GM23338 (cell line): ENCODE results near the gene RFX7. TPM values are rescaled to one million over a fixed set of nuclear protein-coding genes. Genes with fewer than 3 reads are reported as not detected.

Experiments
- ATAC-seq: fragments of 200-7000 bp; cut with Tn5 transposase; 3 replicates; pipeline ENCODE4 v1.9.1; 2020
- DNase-seq: peaks from one replicate; pipeline ENCODE4 v3.0.0-alpha.2; 2015; ENCODE audit warnings: low spot score
- H2AFZ ChIP-seq: fragments of 200-600 bp; sonication (generic); 2 replicates; pipeline ENCODE4 v1.8.0; 2016; ENCODE audit warnings: antibody characterized with exemption, mild to moderate bottlenecking, moderate library complexity
- H3F3A ChIP-seq: fragments of 200-600 bp; sonication (generic); replicated peaks from 2 replicates; pipeline ENCODE4 v1.8.0; 2017; ENCODE audit warnings: antibody characterized with exemption, mixed run types, low read depth
- H3K27ac ChIP-seq: fragments of 200-600 bp; sonication (generic); 2 replicates; pipeline ENCODE4 v1.6.1; 2016; ENCODE audit warnings: low read depth
- H3K27me3 ChIP-seq: fragments of 200-600 bp; sonication (generic); 2 replicates; pipeline ENCODE4 v1.8.0; 2016; ENCODE audit warnings: mild to moderate bottlenecking, mixed run types, moderate library complexity; ENCODE audit not compliant: insufficient read depth
- H3K36me3 ChIP-seq: fragments of 200-600 bp; sonication (generic); 2 replicates; pipeline ENCODE4 v1.8.0; 2016; ENCODE audit warnings: mild to moderate bottlenecking; ENCODE audit not compliant: insufficient read depth
- H3K4me1 ChIP-seq: fragments of 200-600 bp; sonication (generic); 2 replicates; pipeline ENCODE4 v1.8.0; 2016; ENCODE audit warnings: mild to moderate bottlenecking, moderate library complexity; ENCODE audit not compliant: insufficient read depth
- H3K4me2 ChIP-seq: fragments of 200-600 bp; sonication (generic); 2 replicates; pipeline ENCODE4 v1.7.1; 2017; ENCODE audit warnings: mixed run types
- H3K4me3 ChIP-seq: fragments of 200-600 bp; sonication (generic); 2 replicates; pipeline ENCODE4 v1.6.1; 2016; ENCODE audit warnings: mixed run types
- H3K79me2 ChIP-seq: fragments of 200-600 bp; sonication (generic); replicated peaks from 2 replicates; pipeline ENCODE4 v1.8.0; 2017; ENCODE audit warnings: mild to moderate bottlenecking; ENCODE audit not compliant: insufficient read depth
- H3K9me2 ChIP-seq: fragments of 200-600 bp; sonication (generic); 2 replicates; pipeline ENCODE4 v1.8.0; 2017; ENCODE audit not compliant: insufficient read depth
- H4K20me1 ChIP-seq: fragments of 200-600 bp; sonication (generic); replicated peaks from 2 replicates; pipeline ENCODE4 v1.8.0; 2017; ENCODE audit warnings: mild to moderate bottlenecking; ENCODE audit not compliant: insufficient read depth
- H3K27ac Mint-ChIP-seq: 2 replicates; pipeline ENCODE4 v1.8.0; 2020; ENCODE audit warnings: inconsistent platforms, mild to moderate bottlenecking, moderate library complexity, mixed read lengths
- H3K27me3 Mint-ChIP-seq: 3 replicates; pipeline ENCODE4 v1.8.0; 2022; ENCODE audit warnings: low read depth, mild to moderate bottlenecking, moderate library complexity, mixed read lengths, inconsistent platforms; ENCODE audit not compliant: insufficient read depth, poor library complexity
- H3K36me3 Mint-ChIP-seq: 3 replicates; pipeline ENCODE4 v1.8.0; 2021; ENCODE audit warnings: low read depth, mild to moderate bottlenecking, inconsistent platforms, moderate library complexity, mixed read lengths
- H3K4me1 Mint-ChIP-seq: 3 replicates; pipeline ENCODE4 v1.8.0; 2020; ENCODE audit warnings: mild to moderate bottlenecking, inconsistent platforms, mixed read lengths
- H3K4me3 Mint-ChIP-seq: 3 replicates; pipeline ENCODE4 v1.8.0; 2021; ENCODE audit warnings: moderate library complexity, mild to moderate bottlenecking, inconsistent platforms, mixed read lengths
- H3K9me3 Mint-ChIP-seq: 3 replicates; pipeline ENCODE4 v1.8.0; 2020; ENCODE audit warnings: moderate library complexity, mild to moderate bottlenecking, inconsistent platforms, mixed read lengths
- CREB1 ChIP-seq: fragments of 250-450 bp; sonication (Bioruptor Pico); IDR thresholded peaks from 2 replicates; pipeline ENCODE4 v1.5.0; 2020; ENCODE audit warnings: low read depth, mild to moderate bottlenecking, moderate library complexity
- EZH2 ChIP-seq: fragments of 200-600 bp; sonication (generic); IDR thresholded peaks from one replicate; pipeline ENCODE4 v1.8.0; 2017; ENCODE audit warnings: antibody characterized with exemption, mild to moderate bottlenecking, low read depth; ENCODE audit not compliant: unreplicated experiment
- EZH2phosphoT487 ChIP-seq: fragments of 200-600 bp; sonication (generic); IDR thresholded peaks from one replicate; pipeline ENCODE4 v1.8.1; 2018; ENCODE audit warnings: antibody characterized with exemption; ENCODE audit not compliant: unreplicated experiment
- JUNB ChIP-seq: IDR thresholded peaks from one replicate; pipeline ENCODE4 v1.6.1; 2016; ENCODE audit warnings: antibody characterized with exemption; ENCODE audit not compliant: unreplicated experiment
- NANOG ChIP-seq: IDR thresholded peaks from 2 replicates; pipeline ENCODE4 v1.6.1; 2016; ENCODE audit warnings: antibody characterized with exemption, borderline replicate concordance
- POLR2AphosphoS5 ChIP-seq: IDR thresholded peaks from 2 replicates; pipeline ENCODE4 v1.6.1; 2016; ENCODE audit warnings: antibody characterized with exemption, low read depth
- REST ChIP-seq: IDR thresholded peaks from one replicate; pipeline ENCODE4 v1.6.1; 2018; ENCODE audit warnings: antibody characterized with exemption; ENCODE audit not compliant: unreplicated experiment
- STAT1 ChIP-seq: IDR thresholded peaks from one replicate; pipeline ENCODE4 v1.6.1; 2016; ENCODE audit warnings: antibody characterized with exemption; ENCODE audit not compliant: unreplicated experiment
- ZNF114 ChIP-seq: fragments of 250-450 bp; sonication (Bioruptor Pico); IDR thresholded peaks from 2 replicates; pipeline ENCODE4 v1.5.0; 2020; ENCODE audit warnings: mild to moderate bottlenecking, moderate library complexity
- ZNF331 ChIP-seq: fragments of 250-450 bp; sonication (Bioruptor Pico); IDR thresholded peaks from 2 replicates; pipeline ENCODE4 v1.5.0; 2020; ENCODE audit warnings: low read depth, mild to moderate bottlenecking, moderate library complexity
- polyA plus RNA-seq: library from polyadenylated mRNA; unstranded; fragments of >200 nt; fragmentation: Nextera tagmentation; extraction: Ambion mirVana; gene quantifications from 2 replicates; pipeline ENCODE4 v1.2.1, GENCODE V29; 2016
- total RNA-seq: library from RNA; depleted of rRNA; stranded (reverse); fragments of >200 nt; shearing (Covaris generic); gene quantifications from 2 replicates; pipeline ENCODE4 v1.2.3, GENCODE V29; 2014
- TF ChIP-seq, protein P1 (sequence below): fragments of 250-450 bp; sonication (Bioruptor Pico); IDR thresholded peaks from 2 replicates; pipeline ENCODE4 v1.5.0; 2020; ENCODE audit warnings: mild to moderate bottlenecking, moderate library complexity
- TF ChIP-seq, protein P2 (sequence below): IDR thresholded peaks from 2 replicates; pipeline ENCODE4 v1.6.1; 2016; ENCODE audit warnings: antibody characterized with exemption
- TF ChIP-seq, protein P3 (sequence below), 2 experiments: fragments of 200-600 bp in 1 of 2; sonication (generic) in 1 of 2; conservative IDR thresholded peaks; 2 replicates each; pipeline versions ENCODE4 v1.5.1 to v1.6.1; 2016 to 2017; ENCODE audit warnings: antibody characterized with exemption in 2 of 2, low read depth in 2 of 2, mild to moderate bottlenecking in 2 of 2, moderate library complexity in 1 of 2

The RFX7 gene
- total and polyA plus RNA-seq, 2 experiments from 2014 or later = 17.6 to 33.6 TPM

- Histone ChIP-seq H3K27me3 (no peaks in the 10 kb centered on the region), H3K4me2 (no peak overlapping the region), H2AFZ (no peak overlapping the region), H3K4me3 (no peak overlapping the region), H3K9me2 (no peaks in the 10 kb centered on the region), H3F3A (no peaks in the 10 kb centered on the region), H4K20me1 (peaks cover 17% of the 10 kb centered on the region), H3K79me2 (peaks cover 100% of the 10 kb centered on the region), H3K27ac (no peak overlapping the region), H3K4me1 (peaks cover 32% of the 10 kb centered on the region), H3K36me3 (no peaks in the 10 kb centered on the region)
- Mint-ChIP-seq H3K27ac (no peak overlapping the region), H3K4me3 (no peak overlapping the region), H3K9me3 (no peaks in the 10 kb centered on the region; the same call in 2 of the 3 replicates), H3K4me1 (peaks cover 42% of the 10 kb centered on the region), H3K27me3 (no peaks in the 10 kb centered on the region), H3K36me3 (peaks cover 21% of the 10 kb centered on the region)
- no peak for DNase-seq
- TF ChIP-seq ZNF114 (CRISPR knock-in tag) (no peak), EZH2 (no peak), REST (no peak), JUNB (no peak), POLR2AphosphoS5 (no peak), STAT1 (no peak), CREB1 (CRISPR knock-in tag) (no peak), EZH2phosphoT487 (no peak), ZNF331 (CRISPR knock-in tag) (no peak), NANOG (no peak)
- TF ChIP-seq, protein P1, sequence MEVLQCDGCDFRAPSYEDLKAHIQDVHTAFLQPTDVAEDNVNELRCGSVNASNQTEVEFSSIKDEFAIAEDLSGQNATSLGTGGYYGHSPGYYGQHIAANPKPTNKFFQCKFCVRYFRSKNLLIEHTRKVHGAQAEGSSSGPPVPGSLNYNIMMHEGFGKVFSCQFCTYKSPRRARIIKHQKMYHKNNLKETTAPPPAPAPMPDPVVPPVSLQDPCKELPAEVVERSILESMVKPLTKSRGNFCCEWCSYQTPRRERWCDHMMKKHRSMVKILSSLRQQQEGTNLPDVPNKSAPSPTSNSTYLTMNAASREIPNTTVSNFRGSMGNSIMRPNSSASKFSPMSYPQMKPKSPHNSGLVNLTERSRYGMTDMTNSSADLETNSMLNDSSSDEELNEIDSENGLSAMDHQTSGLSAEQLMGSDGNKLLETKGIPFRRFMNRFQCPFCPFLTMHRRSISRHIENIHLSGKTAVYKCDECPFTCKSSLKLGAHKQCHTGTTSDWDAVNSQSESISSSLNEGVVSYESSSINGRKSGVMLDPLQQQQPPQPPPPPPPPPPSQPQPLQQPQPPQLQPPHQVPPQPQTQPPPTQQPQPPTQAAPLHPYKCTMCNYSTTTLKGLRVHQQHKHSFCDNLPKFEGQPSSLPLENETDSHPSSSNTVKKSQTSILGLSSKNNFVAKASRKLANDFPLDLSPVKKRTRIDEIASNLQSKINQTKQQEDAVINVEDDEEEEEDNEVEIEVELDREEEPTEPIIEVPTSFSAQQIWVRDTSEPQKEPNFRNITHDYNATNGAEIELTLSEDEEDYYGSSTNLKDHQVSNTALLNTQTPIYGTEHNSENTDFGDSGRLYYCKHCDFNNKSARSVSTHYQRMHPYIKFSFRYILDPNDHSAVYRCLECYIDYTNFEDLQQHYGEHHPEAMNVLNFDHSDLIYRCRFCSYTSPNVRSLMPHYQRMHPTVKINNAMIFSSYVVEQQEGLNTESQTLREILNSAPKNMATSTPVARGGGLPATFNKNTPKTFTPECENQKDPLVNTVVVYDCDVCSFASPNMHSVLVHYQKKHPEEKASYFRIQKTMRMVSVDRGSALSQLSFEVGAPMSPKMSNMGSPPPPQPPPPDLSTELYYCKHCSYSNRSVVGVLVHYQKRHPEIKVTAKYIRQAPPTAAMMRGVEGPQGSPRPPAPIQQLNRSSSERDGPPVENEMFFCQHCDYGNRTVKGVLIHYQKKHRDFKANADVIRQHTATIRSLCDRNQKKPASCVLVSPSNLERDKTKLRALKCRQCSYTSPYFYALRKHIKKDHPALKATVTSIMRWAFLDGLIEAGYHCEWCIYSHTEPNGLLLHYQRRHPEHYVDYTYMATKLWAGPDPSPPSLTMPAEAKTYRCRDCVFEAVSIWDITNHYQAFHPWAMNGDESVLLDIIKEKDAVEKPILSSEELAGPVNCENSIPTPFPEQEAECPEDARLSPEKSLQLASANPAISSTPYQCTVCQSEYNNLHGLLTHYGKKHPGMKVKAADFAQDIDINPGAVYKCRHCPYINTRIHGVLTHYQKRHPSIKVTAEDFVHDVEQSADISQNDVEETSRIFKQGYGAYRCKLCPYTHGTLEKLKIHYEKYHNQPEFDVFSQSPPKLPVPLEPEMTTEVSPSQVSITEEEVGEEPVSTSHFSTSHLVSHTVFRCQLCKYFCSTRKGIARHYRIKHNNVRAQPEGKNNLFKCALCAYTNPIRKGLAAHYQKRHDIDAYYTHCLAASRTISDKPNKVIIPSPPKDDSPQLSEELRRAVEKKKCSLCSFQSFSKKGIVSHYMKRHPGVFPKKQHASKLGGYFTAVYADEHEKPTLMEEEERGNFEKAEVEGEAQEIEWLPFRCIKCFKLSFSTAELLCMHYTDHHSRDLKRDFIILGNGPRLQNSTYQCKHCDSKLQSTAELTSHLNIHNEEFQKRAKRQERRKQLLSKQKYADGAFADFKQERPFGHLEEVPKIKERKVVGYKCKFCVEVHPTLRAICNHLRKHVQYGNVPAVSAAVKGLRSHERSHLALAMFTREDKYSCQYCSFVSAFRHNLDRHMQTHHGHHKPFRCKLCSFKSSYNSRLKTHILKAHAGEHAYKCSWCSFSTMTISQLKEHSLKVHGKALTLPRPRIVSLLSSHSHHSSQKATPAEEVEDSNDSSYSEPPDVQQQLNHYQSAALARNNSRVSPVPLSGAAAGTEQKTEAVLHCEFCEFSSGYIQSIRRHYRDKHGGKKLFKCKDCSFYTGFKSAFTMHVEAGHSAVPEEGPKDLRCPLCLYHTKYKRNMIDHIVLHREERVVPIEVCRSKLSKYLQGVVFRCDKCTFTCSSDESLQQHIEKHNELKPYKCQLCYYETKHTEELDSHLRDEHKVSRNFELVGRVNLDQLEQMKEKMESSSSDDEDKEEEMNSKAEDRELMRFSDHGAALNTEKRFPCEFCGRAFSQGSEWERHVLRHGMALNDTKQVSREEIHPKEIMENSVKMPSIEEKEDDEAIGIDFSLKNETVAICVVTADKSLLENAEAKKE = no peak
- TF ChIP-seq, protein P2, sequence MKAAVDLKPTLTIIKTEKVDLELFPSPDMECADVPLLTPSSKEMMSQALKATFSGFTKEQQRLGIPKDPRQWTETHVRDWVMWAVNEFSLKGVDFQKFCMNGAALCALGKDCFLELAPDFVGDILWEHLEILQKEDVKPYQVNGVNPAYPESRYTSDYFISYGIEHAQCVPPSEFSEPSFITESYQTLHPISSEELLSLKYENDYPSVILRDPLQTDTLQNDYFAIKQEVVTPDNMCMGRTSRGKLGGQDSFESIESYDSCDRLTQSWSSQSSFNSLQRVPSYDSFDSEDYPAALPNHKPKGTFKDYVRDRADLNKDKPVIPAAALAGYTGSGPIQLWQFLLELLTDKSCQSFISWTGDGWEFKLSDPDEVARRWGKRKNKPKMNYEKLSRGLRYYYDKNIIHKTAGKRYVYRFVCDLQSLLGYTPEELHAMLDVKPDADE = no peak
- TF ChIP-seq, protein P3, sequence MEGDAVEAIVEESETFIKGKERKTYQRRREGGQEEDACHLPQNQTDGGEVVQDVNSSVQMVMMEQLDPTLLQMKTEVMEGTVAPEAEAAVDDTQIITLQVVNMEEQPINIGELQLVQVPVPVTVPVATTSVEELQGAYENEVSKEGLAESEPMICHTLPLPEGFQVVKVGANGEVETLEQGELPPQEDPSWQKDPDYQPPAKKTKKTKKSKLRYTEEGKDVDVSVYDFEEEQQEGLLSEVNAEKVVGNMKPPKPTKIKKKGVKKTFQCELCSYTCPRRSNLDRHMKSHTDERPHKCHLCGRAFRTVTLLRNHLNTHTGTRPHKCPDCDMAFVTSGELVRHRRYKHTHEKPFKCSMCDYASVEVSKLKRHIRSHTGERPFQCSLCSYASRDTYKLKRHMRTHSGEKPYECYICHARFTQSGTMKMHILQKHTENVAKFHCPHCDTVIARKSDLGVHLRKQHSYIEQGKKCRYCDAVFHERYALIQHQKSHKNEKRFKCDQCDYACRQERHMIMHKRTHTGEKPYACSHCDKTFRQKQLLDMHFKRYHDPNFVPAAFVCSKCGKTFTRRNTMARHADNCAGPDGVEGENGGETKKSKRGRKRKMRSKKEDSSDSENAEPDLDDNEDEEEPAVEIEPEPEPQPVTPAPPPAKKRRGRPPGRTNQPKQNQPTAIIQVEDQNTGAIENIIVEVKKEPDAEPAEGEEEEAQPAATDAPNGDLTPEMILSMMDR (conservative IDR thresholded peaks at IDR 0.05; ENCODE audit: low read depth in 2 of 2) = no peak
- no peak for ATAC-seq
These were observed 32.6 kb downstream of the RFX7 start for GRCh38 chr15:56211064-56211463.
